Kidney (tissue), 14 donors: ENCODE measurements around the gene TSPO2. TPM values are rescaled to one million over a fixed set of nuclear protein-coding genes. Genes with fewer than 3 reads are reported as not detected.

Experiments used
- DNase-seq, 5 donors: peaks; one replicate each; pipeline ENCODE4 v3.0.0-alpha.2; 2013 to 2020
- FAIRE-seq: peaks from 2 replicates; lab custom pipeline; 2012; peaks lifted over from hg19 to GRCh38; lab: Jason Lieb, UNC
- H3K27ac ChIP-seq, 2 donors: one replicate each; pipeline ENCODE4 v1.7.0; 2013; ENCODE audit warnings: low read depth in 2 of 2, low read length in 2 of 2, inconsistent platforms in 1 of 2
- H3K27me3 ChIP-seq: one replicate; pipeline ENCODE4 v1.7.1; 2013; ENCODE audit warnings: low read length, inconsistent platforms; ENCODE audit not compliant: control insufficient read depth, insufficient read depth
- H3K36me3 ChIP-seq, 3 donors: one replicate each; pipeline versions ENCODE4 v1.7.0 to v1.7.1; 2013; ENCODE audit warnings: low read length in 3 of 3, control low read depth in 1 of 3, inconsistent platforms in 1 of 3; ENCODE audit not compliant: insufficient read depth in 3 of 3, control insufficient read depth in 2 of 3
- H3K4me1 ChIP-seq, 3 donors: one replicate each; pipeline versions ENCODE4 v1.7.0 to v1.7.1; 2013; ENCODE audit warnings: low read length in 3 of 3, inconsistent platforms in 1 of 3, low read depth in 1 of 3; ENCODE audit not compliant: control insufficient read depth in 2 of 3, insufficient read depth in 2 of 3
- H3K4me3 ChIP-seq, 3 donors: one replicate each; pipeline versions ENCODE4 v1.7.0 to v1.8.1; 2013; ENCODE audit warnings: low read length in 3 of 3, control low read depth in 1 of 3, inconsistent platforms in 1 of 3
- H3K9ac ChIP-seq, 3 donors: one replicate each; pipeline versions ENCODE4 v1.7.0 to v1.7.1; 2013; ENCODE audit warnings: low read length in 3 of 3, control low read depth in 1 of 3, inconsistent platforms in 1 of 3
- H3K9me3 ChIP-seq, 3 donors: one replicate each; pipeline versions ENCODE4 v1.7.0 to v1.7.1; 2013; ENCODE audit warnings: low read length in 3 of 3, control low read depth in 1 of 3, inconsistent platforms in 1 of 3; ENCODE audit not compliant: control insufficient read depth in 2 of 3, insufficient read depth in 1 of 3
- CTCF ChIP-seq: IDR thresholded peaks from 3 replicates; pipeline ENCODE4 v1.5.1; 2012; ENCODE audit warnings: mild to moderate bottlenecking, moderate library complexity, borderline replicate concordance; ENCODE audit not compliant: insufficient read depth; ENCODE audit errors: extremely low read depth
- intact Hi-C: fragments of 100-400 bp; cut with DNase I; formaldehyde crosslinking; loops from one replicate; pipeline ENCODE4 v1.11.1; 2022
- polyA plus RNA-seq: library from polyadenylated mRNA; stranded (reverse); fragments of 350-450 nt; fragmentation: Illumina TruSeq; extraction: RNeasy Lipid Tissue Mini Kit (QIAGEN cat#74804); gene quantifications from one replicate; pipeline ENCODE4 v1.2.3, GENCODE V29; 2014; ENCODE audit warnings: low read depth, low replicate concordance; ENCODE audit not compliant: insufficient read depth
- total RNA-seq: library from RNA; stranded (reverse); fragmentation: NEBNext Ultra II Directional; extraction: Animal tissue kit (Norgen Biotek cat#: 25700); gene quantifications from one replicate; pipeline ENCODE4 v1.2.1, GENCODE V29; 2021
- donor health status: control.
- donor health status: control.
- donor health status: control.
- donor health status: control.
- donor health status: control.
- donor health status: DM: yes; HTN: yes; CAD: no.
- donor health status: Normal renal cell carcinoma (clear cell type).

TSPO2 gene
- total and polyA plus RNA-seq, 2 donors from 2014 or later: 0.44 to 0.88 TPM

GRCh38 chr6:41047745-41048732 lies 5.8 kb downstream of the TSPO2 start:
- intact Hi-C loops: no loop called here
- no peak for TF ChIP-seq CTCF

GRCh38 chr6:41049521-41049920 lies 7.3 kb downstream of the TSPO2 start:
- Histone ChIP-seq H3K9me3 (no peaks in the 10 kb centered on the region), H3K27me3 (no peaks in the 10 kb centered on the region), H3K36me3 (no peaks in the 10 kb centered on the region), H3K4me3 (no peak overlapping the region), H3K27ac (no peak overlapping the region), H3K9ac (no peak overlapping the region), H3K4me1 (peaks cover 0 to 11% (median 8%) of the 10 kb centered on the region in 3 donors)
- no peak for TF ChIP-seq CTCF
- FAIRE-seq (no peak), DNase-seq (peak in 1 of 5 donors; percentile 45)
- intact Hi-C loops: no loop called here

More at GRCh38 chr6:41047745-41048732, 5.8 kb downstream of the TSPO2 start:
- no peak for FAIRE-seq
- no peak overlapping the region for H3K4me3 ChIP-seq
- no peaks in the 10 kb centered on the region for H3K9me3 ChIP-seq
- no peaks in the 10 kb centered on the region for H3K36me3 ChIP-seq
- peak in 3 of 5 donors; percentile 59 to 74 (median 68) for DNase-seq
- no peak overlapping the region for H3K27ac ChIP-seq
- no peaks in the 10 kb centered on the region for H3K27me3 ChIP-seq
- H3K4me1 ChIP-seq: peaks cover 0 to 11% (median 8%) of the 10 kb centered on the region in 3 donors
- H3K9ac ChIP-seq: no peak overlapping the region

GRCh38 chr6:41049955-41050354 lies 7.7 kb downstream of the TSPO2 start:
- H3K27ac ChIP-seq: no peak overlapping the region
- no peak for DNase-seq
- no peaks in the 10 kb centered on the region for H3K36me3 ChIP-seq
- H3K4me1 ChIP-seq: peaks cover 0 to 11% (median 8%) of the 10 kb centered on the region in 3 donors
- H3K9ac ChIP-seq: no peak overlapping the region
- no peak overlapping the region for H3K4me3 ChIP-seq
- TF ChIP-seq CTCF: no peak
- FAIRE-seq: no peak
- no peaks in the 10 kb centered on the region for H3K27me3 ChIP-seq
- H3K9me3 ChIP-seq: no peaks in the 10 kb centered on the region
- intact Hi-C loops: no loop called here
